GM10248 (cell line): ENCODE measurements around the gene GALNT14.

Experiments
- CTCF ChIA-PET: fragments of 300-600 bp; sonication (Branson Sonifier 250); formaldehyde crosslinking; extraction: SDS; loops from one replicate; lab custom pipeline; 2021; ENCODE audit warnings: antibody characterized with exemption; lab: Yijun Ruan, JAX
- POLR2A ChIA-PET: fragments of 350-650 bp; sonication (Branson Sonifier 250); formaldehyde crosslinking; extraction: SDS; loops from one replicate; lab custom pipeline; 2020; ENCODE audit warnings: antibody characterized with exemption; lab: Yijun Ruan, JAX
- DNase-seq: peaks from one replicate; pipeline ENCODE4 v3.0.0; 2012; ENCODE audit errors: extremely low spot score
- TF ChIP-seq, protein P1 (sequence below): IDR thresholded peaks from 2 replicates; pipeline ENCODE4 v1.5.1; 2012; ENCODE audit warnings: mild to moderate bottlenecking, low read depth; ENCODE audit errors: extremely low read depth, missing control alignments, control extremely low read depth

The GALNT14 gene

DNA sequence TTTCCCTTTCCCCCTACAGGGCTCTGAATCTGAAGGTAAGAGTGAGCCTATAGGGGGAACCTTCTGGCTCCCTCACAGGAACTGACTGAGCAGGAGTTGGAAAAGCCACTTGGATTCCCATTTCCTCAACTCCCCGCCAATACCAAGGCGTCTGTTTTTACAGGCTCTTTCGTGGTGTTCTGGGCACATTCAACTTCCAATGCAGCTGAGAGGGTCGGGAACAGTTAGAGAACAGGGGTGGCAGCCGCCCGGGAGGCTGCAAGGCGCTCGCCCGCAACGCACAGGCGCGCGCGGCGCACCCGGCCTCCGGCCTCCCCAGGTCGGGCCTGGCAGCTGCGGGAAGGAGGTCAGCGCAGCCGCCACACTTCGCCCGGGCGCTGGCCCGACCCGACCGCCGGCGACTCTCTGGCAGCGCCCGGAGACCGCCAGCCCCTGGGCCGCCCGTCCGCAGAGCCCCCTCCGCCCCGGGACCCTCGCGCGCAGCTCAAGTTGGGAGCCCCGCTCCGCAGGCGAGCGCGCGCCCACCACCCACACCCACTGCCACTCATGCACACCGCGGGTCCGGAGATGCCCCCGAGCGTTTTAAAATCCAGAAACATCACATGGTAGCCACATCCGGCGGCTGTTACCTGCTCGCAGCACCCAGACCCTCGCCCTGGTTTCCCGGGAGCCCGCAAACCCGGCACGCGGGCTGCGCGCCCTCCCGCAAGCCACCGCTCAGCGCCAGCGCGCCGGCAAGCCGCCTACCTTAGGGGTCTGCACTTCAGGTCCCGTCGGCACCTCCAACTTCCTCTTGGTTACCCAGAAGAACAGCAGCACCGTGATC lies 816 bp downstream of the GALNT14 start:
- DNase-seq: peak; percentile 27
- POLR2A ChIA-PET: no interaction called here
- CTCF ChIA-PET: interaction anchor here (1.6 kb wide), 1 partner anchor 56 kb away, joined by 4 read pairs; no protein-coding TSS in a partner anchor
- TF ChIP-seq, protein P1, sequence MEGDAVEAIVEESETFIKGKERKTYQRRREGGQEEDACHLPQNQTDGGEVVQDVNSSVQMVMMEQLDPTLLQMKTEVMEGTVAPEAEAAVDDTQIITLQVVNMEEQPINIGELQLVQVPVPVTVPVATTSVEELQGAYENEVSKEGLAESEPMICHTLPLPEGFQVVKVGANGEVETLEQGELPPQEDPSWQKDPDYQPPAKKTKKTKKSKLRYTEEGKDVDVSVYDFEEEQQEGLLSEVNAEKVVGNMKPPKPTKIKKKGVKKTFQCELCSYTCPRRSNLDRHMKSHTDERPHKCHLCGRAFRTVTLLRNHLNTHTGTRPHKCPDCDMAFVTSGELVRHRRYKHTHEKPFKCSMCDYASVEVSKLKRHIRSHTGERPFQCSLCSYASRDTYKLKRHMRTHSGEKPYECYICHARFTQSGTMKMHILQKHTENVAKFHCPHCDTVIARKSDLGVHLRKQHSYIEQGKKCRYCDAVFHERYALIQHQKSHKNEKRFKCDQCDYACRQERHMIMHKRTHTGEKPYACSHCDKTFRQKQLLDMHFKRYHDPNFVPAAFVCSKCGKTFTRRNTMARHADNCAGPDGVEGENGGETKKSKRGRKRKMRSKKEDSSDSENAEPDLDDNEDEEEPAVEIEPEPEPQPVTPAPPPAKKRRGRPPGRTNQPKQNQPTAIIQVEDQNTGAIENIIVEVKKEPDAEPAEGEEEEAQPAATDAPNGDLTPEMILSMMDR: no peak

DNA sequence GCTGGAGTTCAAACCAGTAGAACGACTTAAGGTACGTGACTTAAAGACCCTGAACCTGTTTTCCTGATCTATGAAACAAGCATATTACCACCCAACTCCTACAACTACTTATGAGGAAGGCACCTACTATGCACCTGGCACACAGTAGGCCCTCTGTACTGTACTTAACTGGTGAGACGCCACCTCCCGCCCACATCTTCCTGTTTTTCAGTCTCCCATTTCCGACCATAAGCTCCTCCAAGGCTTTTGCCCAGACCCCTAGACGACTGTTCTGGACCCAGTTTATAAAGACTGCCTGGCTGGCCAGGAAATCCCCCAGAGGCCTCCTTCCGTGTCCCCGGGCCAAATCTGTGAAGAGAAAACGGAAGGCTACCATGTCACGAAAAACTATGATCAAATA lies 1.5 kb downstream of the GALNT14 start:
- ChIA-PET POLR2A (no interaction called here), CTCF (no interaction called here)
- no peak for DNase-seq
- TF ChIP-seq, protein P1: no peak

- POLR2A ChIA-PET: interaction anchor here (0.6 kb wide), 1 partner anchor 1195 kb away, joined by 3 read pairs; no protein-coding TSS in a partner anchor
- CTCF ChIA-PET: no interaction called here
- TF ChIP-seq, protein P1: no peak
These were observed 2.2 kb downstream of the GALNT14 start for GRCh38 chr2:31136000-31136399.

DNA sequence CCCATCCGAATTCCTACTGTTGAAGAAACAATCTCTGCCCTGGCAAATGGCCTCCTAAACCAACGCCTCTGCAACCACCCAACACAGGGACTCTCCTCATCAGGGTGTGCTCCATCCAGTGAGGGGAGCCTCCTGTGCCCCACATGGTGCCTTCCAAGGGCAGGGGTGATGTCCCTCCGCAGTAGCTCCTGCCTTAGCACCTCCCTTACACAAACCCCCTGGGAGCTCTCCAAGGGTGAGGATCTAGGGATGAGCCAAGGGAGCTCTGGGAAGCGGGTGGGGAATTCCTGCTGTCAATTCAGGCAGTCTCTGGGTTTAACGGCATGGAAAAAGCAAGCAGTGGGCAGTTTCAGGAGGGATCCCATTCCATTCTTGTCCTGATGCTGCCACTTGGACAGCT lies 3.8 kb downstream of the GALNT14 start:
- CTCF ChIA-PET: interaction anchor here (1.9 to 2.1 kb wide), 2 partner anchors 10 to 423 kb away, joined by 5 to 6 read pairs; no protein-coding TSS in a partner anchor
- POLR2A ChIA-PET: no interaction called here
- TF ChIP-seq, protein P1: no peak
- DNase-seq: no peak

More at GRCh38 chr2:31136000-31136399, 2.2 kb downstream of the GALNT14 start:
- DNase-seq: no peak

DNA sequence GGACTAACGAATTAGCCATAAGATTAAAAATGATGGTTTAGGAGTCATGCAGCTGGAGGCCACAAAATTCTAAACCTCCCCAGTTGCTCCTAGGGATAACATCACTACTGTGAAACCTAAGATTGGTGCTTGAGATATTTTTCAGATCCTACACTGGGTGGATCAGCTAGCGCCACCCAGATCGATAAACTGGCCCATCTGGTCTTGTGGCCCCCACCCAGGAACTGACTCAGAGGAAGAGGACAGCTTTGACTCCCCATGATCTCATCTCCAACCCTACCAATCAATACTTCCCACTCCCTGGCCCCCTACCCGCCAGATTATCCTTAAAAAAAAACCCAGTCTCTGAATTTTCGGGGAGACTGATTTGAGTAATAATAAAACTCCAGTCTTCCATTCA lies 5.5 kb downstream of the GALNT14 start:
- TF ChIP-seq, protein P1: no peak
- DNase-seq: no peak
- ChIA-PET CTCF (interaction anchor here (1.9 to 2.1 kb wide), 2 partner anchors 12 to 421 kb away, joined by 5 to 6 read pairs; no protein-coding TSS in a partner anchor), POLR2A (no interaction called here)

GRCh38 chr2:31131871-31132270 lies 6.4 kb downstream of the GALNT14 start:
- ChIA-PET CTCF (no interaction called here), POLR2A (no interaction called here)
- no peak for DNase-seq
- TF ChIP-seq, protein P1: no peak
